GM12891 (cell line): ENCODE results near the gene KAZN.

Source experiments
- POLR2A ChIP-seq: IDR thresholded peaks from 2 replicates; pipeline ENCODE4 v1.6.1; 2011; ENCODE audit warnings: low read depth, low read length, control low read depth
- TAF1 ChIP-seq: IDR thresholded peaks from 2 replicates; pipeline ENCODE4 v1.6.1; 2011; ENCODE audit warnings: low read depth, low read length, control low read depth

DNA sequence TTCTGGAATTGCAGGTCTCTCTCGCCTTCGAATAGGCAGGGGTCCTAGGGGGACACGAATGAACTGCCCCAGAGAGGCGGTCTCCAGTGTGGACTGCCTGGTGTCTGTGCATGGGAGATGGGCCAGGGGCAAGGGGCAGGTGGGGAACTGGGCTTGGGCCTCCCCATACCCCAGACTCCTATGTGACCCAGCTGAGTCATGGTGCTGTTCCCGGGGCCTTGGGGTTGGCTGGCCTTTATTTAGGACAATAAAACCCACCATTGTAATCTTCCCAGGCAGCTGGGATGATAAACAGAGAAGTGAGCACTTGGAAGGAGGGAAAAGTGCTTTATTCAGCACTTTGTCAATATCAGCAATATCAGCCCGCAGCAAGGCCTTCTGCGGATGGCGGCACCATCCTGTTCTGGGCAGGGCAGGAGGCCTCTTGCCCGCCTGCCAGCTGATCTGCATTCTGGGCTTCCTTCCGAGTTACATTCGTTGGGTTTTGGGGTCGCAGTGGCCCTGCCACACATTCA lies 346.0 kb downstream of the KAZN start:
- TF ChIP-seq TAF1, result no peak
- no peak for TF ChIP-seq POLR2A
